Measurements from ENCODE around the gene POLR2J2. TPM values are rescaled to one million over a fixed set of nuclear protein-coding genes. Genes with fewer than 3 reads are reported as not detected.
"Not testable (repeated sequence)": the region's sequence is repeated elsewhere in the genome, so short reads cannot be mapped to it uniquely, and the experiment has no call there.

POLR2J2 gene
- total RNA-seq, 1 experiment from 2014 or later: 12.7 TPM

DNA sequence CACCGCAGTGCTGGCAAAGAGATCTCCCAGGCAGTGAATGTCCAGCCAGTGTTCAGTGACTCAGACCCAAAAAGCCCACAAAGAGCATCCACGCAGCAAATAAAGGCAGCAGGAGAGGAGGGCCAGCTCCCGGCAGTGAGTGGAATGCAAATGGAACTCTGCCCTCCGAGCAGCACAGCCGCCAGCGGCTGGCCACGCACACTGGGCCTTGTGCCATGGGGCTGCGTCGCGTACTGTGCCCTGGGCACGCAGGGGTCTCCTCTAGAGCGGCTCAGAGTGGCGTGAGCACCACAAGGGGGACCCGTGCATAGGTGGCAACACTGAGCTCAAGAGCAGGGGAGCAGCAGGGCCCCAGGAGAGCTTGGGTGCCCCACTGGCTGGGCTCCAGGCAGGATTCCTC, 3.9 kb downstream of the POLR2J2 start:
- H3K27me3 Mint-ChIP-seq (ENCODE audit: insufficient read depth, unreplicated experiment); H3K9me3 ChIP-seq; H3K4me1 Mint-ChIP-seq (ENCODE audit: low read depth, unreplicated experiment); intact Hi-C loops (cut with micrococcal nuclease; ENCODE audit: unreplicated experiment); POLR2A ChIA-PET; H3K36me3 Mint-ChIP-seq (ENCODE audit: insufficient read depth, unreplicated experiment); H3K27me3 ChIP-seq (replicated peaks; ENCODE audit: control insufficient read depth, insufficient read depth, low read length); H3K4me3 ChIP-seq (ENCODE audit: low read depth, low read length); BruUV-seq (replicated peaks); H3K36me3 ChIP-seq (ENCODE audit: control insufficient read depth, insufficient read depth, low read length); H3K4me1 ChIP-seq; DNase-seq; H3K9me3 Mint-ChIP-seq (ENCODE audit: unreplicated experiment); CTCF ChIA-PET; H3K27ac Mint-ChIP-seq (ENCODE audit: unreplicated experiment); H3K4me3 Mint-ChIP-seq (ENCODE audit: unreplicated experiment): not testable (repeated sequence)

DNA sequence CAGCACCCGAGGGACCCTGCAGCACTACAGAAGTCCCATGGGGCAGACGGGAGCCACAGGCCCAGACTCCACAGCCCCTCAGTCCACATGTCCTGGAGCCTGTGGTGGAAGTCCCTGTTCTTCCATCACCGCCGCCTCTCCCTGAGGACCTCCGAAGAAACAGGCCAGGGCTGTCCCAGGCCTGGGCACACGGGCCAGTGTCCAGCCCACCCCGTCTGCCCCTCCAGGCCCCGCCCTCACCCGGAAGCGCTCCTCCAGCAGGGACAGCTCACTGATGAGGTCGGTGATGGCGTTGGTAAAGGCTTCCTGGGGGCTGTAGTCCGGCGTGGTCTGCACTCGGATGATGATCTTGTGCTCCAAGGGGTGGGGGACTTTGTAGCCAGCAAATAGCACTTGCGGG, 4.6 kb downstream of the POLR2J2 start:
- H3K36me3 ChIP-seq (ENCODE audit: control insufficient read depth, insufficient read depth, low read length); CTCF ChIA-PET; H3K4me3 ChIP-seq (ENCODE audit: low read depth, low read length); H3K27ac Mint-ChIP-seq (ENCODE audit: unreplicated experiment); H3K27me3 Mint-ChIP-seq (ENCODE audit: insufficient read depth, unreplicated experiment); H3K9me3 Mint-ChIP-seq (ENCODE audit: unreplicated experiment); POLR2A ChIA-PET; H3K27me3 ChIP-seq (replicated peaks; ENCODE audit: control insufficient read depth, insufficient read depth, low read length); intact Hi-C loops (cut with micrococcal nuclease; ENCODE audit: unreplicated experiment); H3K4me1 Mint-ChIP-seq (ENCODE audit: low read depth, unreplicated experiment); DNase-seq; H3K4me1 ChIP-seq; H3K9me3 ChIP-seq; H3K4me3 Mint-ChIP-seq (ENCODE audit: unreplicated experiment); BruUV-seq (replicated peaks); H3K36me3 Mint-ChIP-seq (ENCODE audit: insufficient read depth, unreplicated experiment): not testable (repeated sequence)

DNA sequence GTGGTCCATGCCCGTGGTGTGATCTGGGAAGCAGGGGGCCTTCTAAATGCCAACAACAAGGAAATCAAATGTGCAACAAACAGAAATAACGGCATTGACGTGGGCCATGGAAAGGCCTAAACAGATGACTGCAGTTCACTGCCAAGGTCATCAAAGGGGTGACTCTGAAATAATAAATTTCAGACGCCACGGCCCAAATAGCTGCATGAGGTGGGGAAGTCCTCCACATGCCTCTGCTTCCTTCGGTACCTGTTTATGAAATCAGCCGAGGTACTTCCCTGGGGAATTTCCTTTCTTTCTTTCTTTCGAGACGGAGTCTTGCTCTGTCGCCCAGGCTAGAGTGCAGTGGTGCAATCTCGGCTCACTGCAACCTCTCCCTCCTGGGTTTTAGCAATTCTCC, 6.7 kb downstream of the POLR2J2 start:
- DNase-seq; H3K4me1 Mint-ChIP-seq (ENCODE audit: low read depth, unreplicated experiment); intact Hi-C loops (cut with micrococcal nuclease; ENCODE audit: unreplicated experiment); H3K27me3 ChIP-seq (replicated peaks; ENCODE audit: control insufficient read depth, insufficient read depth, low read length); H3K27me3 Mint-ChIP-seq (ENCODE audit: insufficient read depth, unreplicated experiment); H3K4me3 Mint-ChIP-seq (ENCODE audit: unreplicated experiment); H3K9me3 ChIP-seq; H3K36me3 Mint-ChIP-seq (ENCODE audit: insufficient read depth, unreplicated experiment); H3K4me1 ChIP-seq; H3K4me3 ChIP-seq (ENCODE audit: low read depth, low read length); CTCF ChIA-PET; BruUV-seq (replicated peaks); POLR2A ChIA-PET; H3K36me3 ChIP-seq (ENCODE audit: control insufficient read depth, insufficient read depth, low read length); H3K9me3 Mint-ChIP-seq (ENCODE audit: unreplicated experiment); H3K27ac Mint-ChIP-seq (ENCODE audit: unreplicated experiment): not testable (repeated sequence)

- H3K9me3 ChIP-seq; DNase-seq; H3K9me3 Mint-ChIP-seq (ENCODE audit: unreplicated experiment); H3K27me3 Mint-ChIP-seq (ENCODE audit: insufficient read depth, unreplicated experiment); intact Hi-C loops (cut with micrococcal nuclease; ENCODE audit: unreplicated experiment); CTCF ChIA-PET; H3K27ac Mint-ChIP-seq (ENCODE audit: unreplicated experiment); POLR2A ChIA-PET; H3K36me3 ChIP-seq (ENCODE audit: control insufficient read depth, insufficient read depth, low read length); H3K4me1 Mint-ChIP-seq (ENCODE audit: low read depth, unreplicated experiment); H3K36me3 Mint-ChIP-seq (ENCODE audit: insufficient read depth, unreplicated experiment); H3K4me3 ChIP-seq (ENCODE audit: low read depth, low read length); H3K4me1 ChIP-seq; BruUV-seq (replicated peaks); H3K27me3 ChIP-seq (replicated peaks; ENCODE audit: control insufficient read depth, insufficient read depth, low read length); H3K4me3 Mint-ChIP-seq (ENCODE audit: unreplicated experiment): not testable (repeated sequence)
Measured at GRCh38 chr7:102649924-102650323, 21.5 kb downstream of the POLR2J2 start, which contains the start of gene SPDYE2B. Gene SPDYE2B (plus strand): TSS chr7:102650319. CDS start chr7:102652349, 2,030 bp downstream.

- H3K4me3 ChIP-seq (ENCODE audit: low read depth, low read length); H3K36me3 Mint-ChIP-seq (ENCODE audit: insufficient read depth, unreplicated experiment); H3K36me3 ChIP-seq (ENCODE audit: control insufficient read depth, insufficient read depth, low read length); H3K4me3 Mint-ChIP-seq (ENCODE audit: unreplicated experiment); H3K27me3 Mint-ChIP-seq (ENCODE audit: insufficient read depth, unreplicated experiment); H3K9me3 ChIP-seq; intact Hi-C loops (cut with micrococcal nuclease; ENCODE audit: unreplicated experiment); H3K9me3 Mint-ChIP-seq (ENCODE audit: unreplicated experiment); H3K27ac Mint-ChIP-seq (ENCODE audit: unreplicated experiment); CTCF ChIA-PET; H3K4me1 ChIP-seq; H3K4me1 Mint-ChIP-seq (ENCODE audit: low read depth, unreplicated experiment); POLR2A ChIA-PET; H3K27me3 ChIP-seq (replicated peaks; ENCODE audit: control insufficient read depth, insufficient read depth, low read length); BruUV-seq (replicated peaks); DNase-seq: not testable (repeated sequence)
Measured at GRCh38 chr7:102647813-102648212, 23.6 kb downstream of the POLR2J2 start.

GRCh38 chr7:102643404-102643803, 28.1 kb downstream of the POLR2J2 start:
- H3K4me1 ChIP-seq; H3K4me1 Mint-ChIP-seq (ENCODE audit: low read depth, unreplicated experiment); BruUV-seq (replicated peaks); POLR2A ChIA-PET; H3K4me3 Mint-ChIP-seq (ENCODE audit: unreplicated experiment); H3K9me3 ChIP-seq; H3K36me3 Mint-ChIP-seq (ENCODE audit: insufficient read depth, unreplicated experiment); DNase-seq; CTCF ChIA-PET; H3K4me3 ChIP-seq (ENCODE audit: low read depth, low read length); intact Hi-C loops (cut with micrococcal nuclease; ENCODE audit: unreplicated experiment); H3K27me3 ChIP-seq (replicated peaks; ENCODE audit: control insufficient read depth, insufficient read depth, low read length); H3K27ac Mint-ChIP-seq (ENCODE audit: unreplicated experiment); H3K36me3 ChIP-seq (ENCODE audit: control insufficient read depth, insufficient read depth, low read length); H3K27me3 Mint-ChIP-seq (ENCODE audit: insufficient read depth, unreplicated experiment); H3K9me3 Mint-ChIP-seq (ENCODE audit: unreplicated experiment): not testable (repeated sequence)

DNA sequence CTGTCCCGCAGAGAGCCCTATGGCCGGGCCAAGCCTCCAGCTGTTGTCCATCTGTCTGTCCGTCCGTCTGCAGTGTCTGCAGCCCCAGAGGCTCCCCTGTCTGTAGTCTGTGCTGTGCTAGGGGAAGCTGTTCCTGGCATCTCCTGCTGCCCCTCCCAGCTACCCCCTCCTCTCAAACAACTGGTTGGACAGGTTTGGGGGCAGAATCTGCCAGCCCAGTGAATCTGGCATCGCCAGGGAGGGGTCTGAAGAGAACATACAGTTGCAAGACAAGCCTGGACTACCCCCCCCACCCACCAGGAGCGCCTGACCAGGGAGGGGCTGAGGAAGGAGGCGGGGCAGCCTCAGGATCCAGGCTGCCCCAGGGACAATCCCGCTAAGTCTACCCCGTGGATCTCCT, 28.8 kb downstream of the POLR2J2 start, which contains the start of gene UPK3BL1:
TSS of gene UPK3BL1 (minus strand) at position 101 of the 400 bp plus-strand sequence. CDS start at position 51, 50 bp downstream.
- CTCF ChIA-PET; H3K27me3 ChIP-seq (replicated peaks; ENCODE audit: control insufficient read depth, insufficient read depth, low read length); H3K4me1 ChIP-seq; H3K9me3 ChIP-seq; H3K27ac Mint-ChIP-seq (ENCODE audit: unreplicated experiment); H3K4me1 Mint-ChIP-seq (ENCODE audit: low read depth, unreplicated experiment); DNase-seq; POLR2A ChIA-PET; H3K9me3 Mint-ChIP-seq (ENCODE audit: unreplicated experiment); BruUV-seq (replicated peaks); H3K36me3 ChIP-seq (ENCODE audit: control insufficient read depth, insufficient read depth, low read length); intact Hi-C loops (cut with micrococcal nuclease; ENCODE audit: unreplicated experiment); H3K27me3 Mint-ChIP-seq (ENCODE audit: insufficient read depth, unreplicated experiment); H3K36me3 Mint-ChIP-seq (ENCODE audit: insufficient read depth, unreplicated experiment); H3K4me3 ChIP-seq (ENCODE audit: low read depth, low read length); H3K4me3 Mint-ChIP-seq (ENCODE audit: unreplicated experiment): not testable (repeated sequence)
